Smooth muscle cell (in vitro differentiated cells): ENCODE data around the gene CMTM3. TPM values are rescaled to one million over a fixed set of nuclear protein-coding genes. Genes with fewer than 3 reads are reported as not detected.
"Not testable (repeated sequence)": the region's sequence is repeated elsewhere in the genome, so short reads cannot be mapped to it uniquely, and the experiment has no call there.

Source experiments
- DNase-seq: peaks from one replicate; lab custom pipeline; 2025; ENCODE audit not compliant: unreplicated experiment; lab: John Stamatoyannopoulos, UW
- H2AFZ ChIP-seq: fragments of 200-600 bp; sonication (generic); 2 replicates; pipeline ENCODE4 v1.6.0; 2016; ENCODE audit warnings: antibody characterized with exemption, low read depth, mild to moderate bottlenecking
- H3F3A ChIP-seq: fragments of 200-600 bp; sonication (generic); 2 replicates; pipeline ENCODE4 v1.6.0; 2017; ENCODE audit warnings: antibody characterized with exemption, low read depth
- H3K27ac ChIP-seq: fragments of 200-600 bp; sonication (generic); 2 replicates; pipeline ENCODE4 v1.5.1; 2016; ENCODE audit warnings: low read depth, mild to moderate bottlenecking
- H3K27me3 ChIP-seq: fragments of 200-600 bp; sonication (generic); 2 replicates; pipeline ENCODE4 v1.6.1; 2016; ENCODE audit warnings: low read depth, mild to moderate bottlenecking
- H3K36me3 ChIP-seq: fragments of 200-600 bp; sonication (generic); 2 replicates; pipeline ENCODE4 v1.5.1; 2016; ENCODE audit warnings: low read depth
- H3K4me1 ChIP-seq: fragments of 200-600 bp; sonication (generic); 2 replicates; pipeline ENCODE4 v1.5.1; 2016; ENCODE audit warnings: low read depth
- H3K4me2 ChIP-seq: fragments of 200-600 bp; sonication (generic); 2 replicates; pipeline ENCODE4 v1.6.0; 2016; ENCODE audit warnings: mild to moderate bottlenecking
- H3K4me3 ChIP-seq: fragments of 200-600 bp; sonication (generic); 2 replicates; pipeline ENCODE4 v1.5.1; 2016; ENCODE audit warnings: mild to moderate bottlenecking
- H3K79me2 ChIP-seq: fragments of 200-600 bp; sonication (generic); 2 replicates; pipeline ENCODE4 v1.6.0; 2016; ENCODE audit warnings: low read depth, mild to moderate bottlenecking
- H3K9ac ChIP-seq: fragments of 200-600 bp; sonication (generic); 2 replicates; pipeline ENCODE4 v1.6.0; 2016; ENCODE audit warnings: low read depth
- H3K9me3 ChIP-seq: fragments of 200-600 bp; sonication (generic); replicated peaks from 2 replicates; pipeline ENCODE4 v1.5.1; 2016; ENCODE audit warnings: low read depth
- H4K20me1 ChIP-seq: fragments of 200-600 bp; sonication (generic); 2 replicates; pipeline ENCODE4 v1.6.0; 2016; ENCODE audit warnings: low read depth
- CTCF ChIP-seq: fragments of 200-600 bp; sonication (generic); IDR thresholded peaks from 2 replicates; pipeline ENCODE4 v1.5.1; 2017; ENCODE audit warnings: borderline replicate concordance, mild to moderate bottlenecking, antibody characterized with exemption; ENCODE audit not compliant: insufficient read depth, poor library complexity, severe bottlenecking
- WGBS: methylation state at CpG from one replicate; pipeline ENCODE4 v1.1.7; 2016; ENCODE audit warnings: low lambda C conversion rate; 5-methylcytosine and 5-hydroxymethylcytosine counted together
- polyA plus RNA-seq: library from polyadenylated mRNA; unstranded; fragments of >200 nt; fragmentation: Nextera tagmentation; extraction: Ambion mirVana; gene quantifications from 2 replicates; pipeline ENCODE4 v1.2.1, GENCODE V29; 2016
- small RNA-seq: library from RNA; depleted of rRNA; stranded (forward); fragments of <200 nt; gene quantifications from one replicate; pipeline ENCODE3, GENCODE V24; 2014
- total RNA-seq: library from RNA; depleted of rRNA; stranded (reverse); fragments of >200 nt; gene quantifications from 2 replicates; pipeline ENCODE4 v1.2.3, GENCODE V29; 2014

The CMTM3 gene
- total and polyA plus RNA-seq, 2 experiments from 2014 or later = 21.8 to 57.8 TPM

- no peak for TF ChIP-seq CTCF
- peaks cover 8% of the 10 kb centered on the region for H3K4me1 ChIP-seq
- no peak overlapping the region for H3K4me3 ChIP-seq
- no peaks in the 10 kb centered on the region for H3K36me3 ChIP-seq
- H3K79me2 ChIP-seq = peaks cover 12% of the 10 kb centered on the region
- 66% methylated on average over 4 of the region's 4 CpGs for WGBS
- no peaks in the 10 kb centered on the region for H3K27me3 ChIP-seq
- H3K27ac ChIP-seq = peak overlapping the region; percentile 81
- H4K20me1 ChIP-seq = no peaks in the 10 kb centered on the region
- peaks cover 19% of the 10 kb centered on the region for H3F3A ChIP-seq
- no peaks in the 10 kb centered on the region for H3K9me3 ChIP-seq
- H3K9ac ChIP-seq = peak overlapping the region; percentile 2
- H2AFZ ChIP-seq = no peak overlapping the region
- peak overlapping the region; percentile 48 for H3K4me2 ChIP-seq
- no peak for DNase-seq
Observed at GRCh38 chr16:66661210-66661560, 56.7 kb downstream of the CMTM3 start.

GRCh38 chr16:66661671-66662346 is 57.3 kb downstream of the CMTM3 start:
- H3K4me1 ChIP-seq, H2AFZ ChIP-seq, H3K27me3 ChIP-seq, DNase-seq, H3K4me3 ChIP-seq, H3K79me2 ChIP-seq, H3K9me3 ChIP-seq, H3K36me3 ChIP-seq, H4K20me1 ChIP-seq: not testable (repeated sequence)
- Histone ChIP-seq H3K4me2 (peak overlapping the region; percentile 48), H3K9ac (peak overlapping the region; percentile 2), H3K27ac (peak overlapping the region; percentile 81), H3F3A (peaks cover 19% of the 10 kb centered on the region)
- WGBS = 74% methylated on average over 6 of the region's 6 CpGs

- Histone ChIP-seq H4K20me1 (no peaks in the 10 kb centered on the region), H3K4me3 (no peak overlapping the region), H3K36me3 (no peaks in the 10 kb centered on the region), H3K27ac (peak overlapping the region; percentile 81), H3F3A (peaks cover 19% of the 10 kb centered on the region), H3K27me3 (no peaks in the 10 kb centered on the region), H3K9ac (no peak overlapping the region), H3K4me2 (no peak overlapping the region), H3K79me2 (peaks cover 3% of the 10 kb centered on the region), H3K9me3 (no peaks in the 10 kb centered on the region), H3K4me1 (peaks cover 8% of the 10 kb centered on the region), H2AFZ (no peak overlapping the region)
- no peak for DNase-seq
- peak; percentile 26 for TF ChIP-seq CTCF
- WGBS = 60% methylated on average over 7 of the region's 7 CpGs
Observed at GRCh38 chr16:66662445-66663194, 58.1 kb downstream of the CMTM3 start.

Small RNA genes within 50 kb of the gene (small RNA-seq; reads per million reads assigned to genes)
- not detected for gene CKLF-CMTM1

Other genes starting within 250 kb of the CMTM3 start
- not detected in 2 replicates for gene CDH5, start 238.0 kb upstream of the CMTM3 start, total RNA-seq
- gene CDH5, start 238.0 kb upstream of the CMTM3 start, polyA plus RNA-seq = not detected in 2 replicates
- gene BEAN1, start 177.4 kb upstream of the CMTM3 start, total RNA-seq = 0.81 and 0.94 TPM in 2 replicates
- gene BEAN1, start 177.4 kb upstream of the CMTM3 start, polyA plus RNA-seq = 2.2 and 4.9 TPM in 2 replicates
- gene TK2, start 54.6 kb upstream of the CMTM3 start, total RNA-seq = 9.7 and 10.8 TPM in 2 replicates
- gene TK2, start 54.6 kb upstream of the CMTM3 start, polyA plus RNA-seq = 6.4 and 7.3 TPM in 2 replicates
- 49.4 and 78.1 TPM in 2 replicates for gene CKLF, start 52.1 kb upstream of the CMTM3 start, total RNA-seq
- gene CKLF, start 52.1 kb upstream of the CMTM3 start, polyA plus RNA-seq = 61.5 and 68.4 TPM in 2 replicates
- gene CMTM1, start 38.3 kb upstream of the CMTM3 start, total RNA-seq = 0.27 and 2.6 TPM in 2 replicates
- 2.5 and 2.6 TPM in 2 replicates for gene CMTM1, start 38.3 kb upstream of the CMTM3 start, polyA plus RNA-seq
- gene CMTM2, start 25.2 kb upstream of the CMTM3 start, total RNA-seq = not detected in 2 replicates
- 0.60 TPM in 1 of 2 replicates, not detected in the other for gene CMTM2, start 25.2 kb upstream of the CMTM3 start, polyA plus RNA-seq
- 25.2 and 27.0 TPM in 2 replicates for gene CMTM4, start 92.0 kb downstream of the CMTM3 start, total RNA-seq
- 7.2 and 9.2 TPM in 2 replicates for gene CMTM4, start 92.0 kb downstream of the CMTM3 start, polyA plus RNA-seq
- 74.1 and 101 TPM in 2 replicates for gene DYNC1LI2, start 146.9 kb downstream of the CMTM3 start, total RNA-seq
- gene DYNC1LI2, start 146.9 kb downstream of the CMTM3 start, polyA plus RNA-seq = 90.8 and 134 TPM in 2 replicates
- not detected in 2 replicates for gene TERB1, start 196.9 kb downstream of the CMTM3 start, total RNA-seq
- not detected in 2 replicates for gene TERB1, start 196.9 kb downstream of the CMTM3 start, polyA plus RNA-seq
- 68.4 and 70.7 TPM in 2 replicates for gene NAE1, start 226.3 kb downstream of the CMTM3 start, total RNA-seq
- gene NAE1, start 226.3 kb downstream of the CMTM3 start, polyA plus RNA-seq = 55.1 and 59.4 TPM in 2 replicates
- not detected in 2 replicates for gene CA7, start 239.7 kb downstream of the CMTM3 start, total RNA-seq
- gene CA7, start 239.7 kb downstream of the CMTM3 start, polyA plus RNA-seq = not detected in 2 replicates